OCI-LY1 (cell line): Measurements from ENCODE around the gene CREB5.

Source experiments
- EZH2 ChIP-seq: fragments of 200-600 bp; sonication (generic), shearing (Covaris generic); IDR thresholded peaks from 2 replicates; pipeline ENCODE4 v1.8.0; 2017; ENCODE audit warnings: borderline replicate concordance, mixed run types, mild to moderate bottlenecking, antibody characterized with exemption, low read length, moderate library complexity, mixed read lengths
- TF ChIP-seq, protein P1 (sequence below): fragments of 200-600 bp; sonication (generic), shearing (Covaris generic); IDR thresholded peaks from 2 replicates; pipeline ENCODE4 v1.5.1; 2017; ENCODE audit warnings: mild to moderate bottlenecking, antibody characterized with exemption, low read length, moderate library complexity, mixed read lengths

DNA sequence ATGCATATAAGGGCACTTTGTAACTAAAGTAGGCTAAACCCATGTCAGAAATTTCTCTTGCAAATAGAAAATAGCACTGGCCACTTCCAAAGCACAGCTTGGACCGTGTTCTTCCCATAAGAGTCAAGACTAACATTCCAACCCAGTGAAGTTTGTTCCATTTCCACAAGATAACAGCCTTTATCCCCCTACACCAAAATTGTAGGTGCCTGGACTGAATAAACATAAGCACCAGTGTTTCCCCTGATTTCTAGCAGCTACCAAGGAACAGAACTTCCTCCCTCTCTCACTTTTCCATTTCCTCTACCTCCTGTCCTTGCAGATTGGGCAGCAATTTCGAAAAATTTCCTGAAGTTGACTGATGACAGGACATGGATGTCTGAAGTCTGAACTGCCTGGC lies 219.7 kb downstream of the CREB5 start:
- TF ChIP-seq, protein P1, sequence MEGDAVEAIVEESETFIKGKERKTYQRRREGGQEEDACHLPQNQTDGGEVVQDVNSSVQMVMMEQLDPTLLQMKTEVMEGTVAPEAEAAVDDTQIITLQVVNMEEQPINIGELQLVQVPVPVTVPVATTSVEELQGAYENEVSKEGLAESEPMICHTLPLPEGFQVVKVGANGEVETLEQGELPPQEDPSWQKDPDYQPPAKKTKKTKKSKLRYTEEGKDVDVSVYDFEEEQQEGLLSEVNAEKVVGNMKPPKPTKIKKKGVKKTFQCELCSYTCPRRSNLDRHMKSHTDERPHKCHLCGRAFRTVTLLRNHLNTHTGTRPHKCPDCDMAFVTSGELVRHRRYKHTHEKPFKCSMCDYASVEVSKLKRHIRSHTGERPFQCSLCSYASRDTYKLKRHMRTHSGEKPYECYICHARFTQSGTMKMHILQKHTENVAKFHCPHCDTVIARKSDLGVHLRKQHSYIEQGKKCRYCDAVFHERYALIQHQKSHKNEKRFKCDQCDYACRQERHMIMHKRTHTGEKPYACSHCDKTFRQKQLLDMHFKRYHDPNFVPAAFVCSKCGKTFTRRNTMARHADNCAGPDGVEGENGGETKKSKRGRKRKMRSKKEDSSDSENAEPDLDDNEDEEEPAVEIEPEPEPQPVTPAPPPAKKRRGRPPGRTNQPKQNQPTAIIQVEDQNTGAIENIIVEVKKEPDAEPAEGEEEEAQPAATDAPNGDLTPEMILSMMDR: no peak
- TF ChIP-seq EZH2: no peak
